Measurements from ENCODE around the gene TXN2.
A peak's percentile ranks its signal among the peaks of the same experiment; 100 is the strongest.

TXN2 gene

GRCh38 chr22:36469094-36469710 is 12.2 kb downstream of the TXN2 start:
- DNase-seq (ENCODE audit: low spot score), result peak; percentile 80
- Histone ChIP-seq H3K4me3 (no peak overlapping the region), H3K27ac (peak overlapping the region; percentile 80 to 95)
- TF ChIP-seq CTCF (IDR thresholded peaks at IDR 0.05), result no peak

GRCh38 chr22:36467946-36468345 is 13.5 kb downstream of the TXN2 start:
- H3K4me3 ChIP-seq, result no peak overlapping the region
- peak; percentile 81 for DNase-seq (ENCODE audit: low spot score)
- TF ChIP-seq CTCF (IDR thresholded peaks at IDR 0.05), result no peak
- peak overlapping the region; percentile 80 to 95 for H3K27ac ChIP-seq

- Histone ChIP-seq H3K4me3 (no peak overlapping the region), H3K27ac (peak overlapping the region; percentile 80 to 95)
- no peak for DNase-seq (ENCODE audit: low spot score)
- TF ChIP-seq CTCF (IDR thresholded peaks at IDR 0.05), result no peak
Measured at GRCh38 chr22:36467042-36467810, 14.2 kb downstream of the TXN2 start.

- peak overlapping the region; percentile 80 to 95 for H3K27ac ChIP-seq
- no peak overlapping the region for H3K4me3 ChIP-seq
- no peak for DNase-seq (ENCODE audit: low spot score)
- TF ChIP-seq CTCF (IDR thresholded peaks at IDR 0.05), result no peak
Measured at GRCh38 chr22:36466258-36466657, 15.2 kb downstream of the TXN2 start.

GRCh38 chr22:36465232-36466021 is 16.0 kb downstream of the TXN2 start:
- no peak overlapping the region for H3K4me3 ChIP-seq
- H3K27ac ChIP-seq, result peak overlapping the region; percentile 80 to 95
- peak; percentile 90 for DNase-seq (ENCODE audit: low spot score)
- no peak for TF ChIP-seq CTCF (IDR thresholded peaks at IDR 0.05)

GRCh38 chr22:36464715-36465231 is 16.7 kb downstream of the TXN2 start:
- Histone ChIP-seq H3K27ac (peak overlapping the region; percentile 80 to 95), H3K4me3 (no peak overlapping the region)
- DNase-seq (ENCODE audit: low spot score), result no peak
- TF ChIP-seq CTCF (IDR thresholded peaks at IDR 0.05), result no peak

Measured in coronary artery (tissue), 2 donors.